Measurements from ENCODE around the gene PATE3. TPM values are rescaled to one million over a fixed set of nuclear protein-coding genes. Genes with fewer than 3 reads are reported as not detected.

PATE3 gene
- total and polyA plus RNA-seq, 2 of the 8 experiments (the other 6 are each of a cell fraction or from before 2014, with no cell fraction given) = not detected

- Histone ChIP-seq H4K20me1 (replicated peaks in 1 of 2; ENCODE audit: control insufficient read depth in 1 of 2, insufficient read depth in 2 of 2, low read length in 2 of 2) (no peaks in the 10 kb centered on the region), H4K8ac (ENCODE audit: extremely low read depth, insufficient read depth, low read length) (no peak overlapping the region), H4K5ac (ENCODE audit: insufficient read length, low read depth, low read length) (no peak overlapping the region), H2BK20ac (ENCODE audit: low read length) (no peak overlapping the region), H3K79me2 (ENCODE audit: control insufficient read depth in 1 of 2, insufficient read depth in 2 of 2, low read length in 2 of 2) (no peaks in the 10 kb centered on the region), H3K23ac (ENCODE audit: insufficient read length) (no peak overlapping the region), H3K4me1 (replicated peaks in 1 of 4; ENCODE audit: control insufficient read depth in 3 of 4, insufficient read depth in 4 of 4, low read length in 3 of 4) (no peaks in the 10 kb centered on the region), H3K4me2 (ENCODE audit: insufficient read depth in 1 of 2, low read depth in 2 of 2, low read length in 2 of 2) (no peak overlapping the region), H3K9me3 (ENCODE audit: insufficient read depth in 2 of 2, low read depth in 1 of 2, low read length in 1 of 2) (peaks cover 0 to 3% of the 10 kb centered on the region in 2 experiments; a peak in 1 of 4 replicates), H4K91ac (replicated peaks; ENCODE audit: insufficient read length, low read length) (no peak overlapping the region), H3K18ac (ENCODE audit: extremely low read depth, low read length) (no peak overlapping the region), H3K9ac (replicated peaks in 1 of 4; ENCODE audit: extremely low read depth in 1 of 4, low read depth in 3 of 4, low read length in 3 of 4) (no peak overlapping the region), H2AK5ac (ENCODE audit: low read depth, low read length) (no peak overlapping the region), H3K79me1 (ENCODE audit: low read depth, low read length) (no peaks in the 10 kb centered on the region), H2BK120ac (replicated peaks; ENCODE audit: low read depth, low read length) (no peak overlapping the region), H2BK15ac (ENCODE audit: low read length) (no peak overlapping the region), H3K36me3 (ENCODE audit: control insufficient read depth in 2 of 4, insufficient read depth in 4 of 4, low read length in 3 of 4) (no peaks in the 10 kb centered on the region), H3K14ac (ENCODE audit: insufficient read length) (no peak overlapping the region), H2BK12ac (ENCODE audit: low read depth, low read length) (no peak overlapping the region), H2BK5ac (ENCODE audit: low read depth, low read length) (no peak overlapping the region), H3K27ac (ENCODE audit: low read depth, low read length) (no peak overlapping the region), H3K23me2 (ENCODE audit: low read depth, low read length) (no peaks in the 10 kb centered on the region), H3K4me3 (ENCODE audit: extremely low read depth in 1 of 4, insufficient read depth in 2 of 4, low read depth in 3 of 4, low read length in 4 of 4) (no peak overlapping the region), H2AFZ (ENCODE audit: low read length) (no peak overlapping the region), H3K4ac (replicated peaks; ENCODE audit: insufficient read length, low read depth, low read length) (no peak overlapping the region), H3K56ac (replicated peaks; ENCODE audit: insufficient read length, low read depth, low read length) (no peak overlapping the region), H3K27me3 (replicated peaks in 1 of 4; ENCODE audit: control insufficient read depth in 3 of 4, extremely low read depth in 1 of 4, insufficient read depth in 3 of 4, low read length in 3 of 4) (no peaks in the 10 kb centered on the region)
- POLR2A ChIA-PET (ENCODE audit: partially characterized antibody) = no interaction called here
- no peak for FAIRE-seq
- CTCF ChIA-PET (ENCODE audit: partially characterized antibody) = interaction anchor here (0.6 to 1.1 kb wide), 4 partner anchors 36 to 133 kb away, joined by 3 to 5 read pairs (median 4); partner anchors contain the start of gene PATE1
- no peak for DNase-seq (ENCODE audit: low read depth in 1 of 2, low spot score in 2 of 2)
- 85% methylated on average over 6 of the region's 6 CpGs; no CpG with 5 or more reads in 1 of the 2 experiments for WGBS, 2 experiments (ENCODE audit: extremely low coverage in 1 of 2, insufficient coverage in 1 of 2, insufficient read length in 1 of 2, insufficient replicate concordance in 2 of 2, low coverage in 1 of 2, low lambda C conversion rate in 2 of 2, missing lambda C conversion rate in 1 of 2)
- TF ChIP-seq GTF2F1 (IDR thresholded peaks at IDR 0.05; ENCODE audit: borderline replicate concordance, low read depth, low read length) = no peak
- no peak for TF ChIP-seq ATF3 (IDR thresholded peaks at IDR 0.05; ENCODE audit: insufficient read depth, low read depth, low read length)
- TF ChIP-seq RXRA (IDR thresholded peaks at IDR 0.05; ENCODE audit: insufficient read depth, low read depth, low read length) = no peak
- TF ChIP-seq MAFK (IDR thresholded peaks at IDR 0.05; ENCODE audit: low read depth, low read length) = no peak
Measured at GRCh38 chr11:125835748-125836147, 47.8 kb downstream of the PATE3 start.
